NCI-H526 treated with DMSO at 0.1 percent for 48 hours (cell line): ENCODE data around the gene PLEKHA1.

Experiments used
- DNase-seq: peaks from one replicate; lab custom pipeline; 2025; lab: John Stamatoyannopoulos, UW

The PLEKHA1 gene

GRCh38 chr10:122347170-122347841 lies 27.2 kb upstream of the PLEKHA1 start:
- no peak for DNase-seq

- no peak for DNase-seq
Measured at GRCh38 chr10:122348512-122348911, 26.0 kb upstream of the PLEKHA1 start.

GRCh38 chr10:122348935-122349361 lies 25.6 kb upstream of the PLEKHA1 start:
- no peak for DNase-seq

GRCh38 chr10:122349758-122350369 lies 24.6 kb upstream of the PLEKHA1 start:
- peak; percentile 34 for DNase-seq

- no peak for DNase-seq
Measured at GRCh38 chr10:122350893-122351292, 23.6 kb upstream of the PLEKHA1 start.

GRCh38 chr10:122352817-122353525 lies 21.5 kb upstream of the PLEKHA1 start:
- DNase-seq = peak; percentile 17

- DNase-seq = no peak
Measured at GRCh38 chr10:122354383-122354782, 20.1 kb upstream of the PLEKHA1 start.

GRCh38 chr10:122357685-122358084 lies 16.8 kb upstream of the PLEKHA1 start:
- DNase-seq = no peak

GRCh38 chr10:122359621-122360020 lies 14.9 kb upstream of the PLEKHA1 start:
- no peak for DNase-seq

- DNase-seq = no peak
Measured at GRCh38 chr10:122361046-122361445, 13.5 kb upstream of the PLEKHA1 start.

GRCh38 chr10:122362031-122362592 lies 12.4 kb upstream of the PLEKHA1 start:
- DNase-seq = no peak

GRCh38 chr10:122362621-122363020 lies 11.9 kb upstream of the PLEKHA1 start:
- DNase-seq = no peak

GRCh38 chr10:122363311-122363710 lies 11.2 kb upstream of the PLEKHA1 start:
- DNase-seq = no peak

GRCh38 chr10:122363722-122364463 lies 10.6 kb upstream of the PLEKHA1 start:
- no peak for DNase-seq

- DNase-seq = no peak
Measured at GRCh38 chr10:122368502-122369254, 5.8 kb upstream of the PLEKHA1 start.

- DNase-seq = no peak
Measured at GRCh38 chr10:122373108-122373507, 1.4 kb upstream of the PLEKHA1 start.

GRCh38 chr10:122373721-122374120 lies 787 bp upstream of the PLEKHA1 start:
- DNase-seq = no peak

- DNase-seq = peak; percentile 23
Measured at GRCh38 chr10:122374859-122375678, 561 bp downstream of the PLEKHA1 start.

GRCh38 chr10:122375679-122376160 lies 1.2 kb downstream of the PLEKHA1 start:
- no peak for DNase-seq

- DNase-seq = no peak
Measured at GRCh38 chr10:122376364-122376961, 2.0 kb downstream of the PLEKHA1 start.
